H9 (cell line): Measurements from ENCODE around the gene DUSP1. TPM values are rescaled to one million over a fixed set of nuclear protein-coding genes. Genes with fewer than 3 reads are reported as not detected.

ENCODE experiments used
- DNase-seq: peaks from one replicate; pipeline ENCODE4 v3.0.0-alpha.2; 2017
- H2AFZ ChIP-seq: one replicate; pipeline ENCODE4 v1.6.1; 2013; ENCODE audit warnings: mild to moderate bottlenecking, low read length, control low read depth, moderate library complexity
- H2AK5ac ChIP-seq: 2 replicates; pipeline ENCODE4 v1.6.1; 2013; ENCODE audit warnings: low read length, control low read depth, mixed read lengths; ENCODE audit not compliant: insufficient read length
- H2BK120ac ChIP-seq: one replicate; pipeline ENCODE4 v1.6.1; 2013; ENCODE audit warnings: low read depth, mild to moderate bottlenecking, low read length, control low read depth, inconsistent platforms; ENCODE audit not compliant: poor library complexity, severe bottlenecking
- H2BK12ac ChIP-seq: 2 replicates; pipeline ENCODE4 v1.6.1; 2013; ENCODE audit warnings: low read length, control low read depth, mixed read lengths, low read depth; ENCODE audit not compliant: insufficient read length
- H2BK15ac ChIP-seq: 2 replicates; pipeline ENCODE4 v1.6.1; 2013; ENCODE audit warnings: low read depth, low read length, control low read depth
- H2BK20ac ChIP-seq: one replicate; pipeline ENCODE4 v1.6.1; 2013; ENCODE audit warnings: low read depth, mild to moderate bottlenecking, low read length, control low read depth, inconsistent platforms; ENCODE audit not compliant: poor library complexity, severe bottlenecking
- H2BK5ac ChIP-seq: 2 replicates; pipeline ENCODE4 v1.6.1; 2013; ENCODE audit warnings: low read length, control low read depth, mixed read lengths; ENCODE audit not compliant: insufficient read length
- H3K14ac ChIP-seq: 2 replicates; pipeline ENCODE4 v1.6.1; 2013; ENCODE audit warnings: low read length, control low read depth; ENCODE audit not compliant: insufficient read depth
- H3K18ac ChIP-seq: 2 replicates; pipeline ENCODE4 v1.6.1; 2013; ENCODE audit warnings: low read depth, mild to moderate bottlenecking, mixed read lengths, low read length, control low read depth; ENCODE audit not compliant: insufficient read length
- H3K23ac ChIP-seq: 2 replicates; pipeline ENCODE4 v1.6.1; 2013; ENCODE audit warnings: low read length, control low read depth, mixed read lengths, low read depth; ENCODE audit not compliant: insufficient read length
- H3K23me2 ChIP-seq: 2 replicates; pipeline ENCODE4 v1.6.1; 2013; ENCODE audit warnings: low read depth, mild to moderate bottlenecking, mixed read lengths, low read length, control low read depth; ENCODE audit not compliant: insufficient read length, poor library complexity, severe bottlenecking
- H3K27ac ChIP-seq: 2 replicates; pipeline ENCODE4 v1.5.1; 2013; ENCODE audit warnings: low read length, control low read depth, mixed read lengths, low read depth; ENCODE audit not compliant: insufficient read length
- H3K27me3 ChIP-seq: 2 replicates; pipeline ENCODE4 v1.6.1; 2013; ENCODE audit warnings: low read length, control low read depth, inconsistent platforms; ENCODE audit not compliant: insufficient read depth
- H3K4ac ChIP-seq: 2 replicates; pipeline ENCODE4 v1.6.1; 2013; ENCODE audit warnings: low read depth, mild to moderate bottlenecking, control low read depth, inconsistent platforms, low read length, moderate library complexity
- H3K4me1 ChIP-seq: 2 replicates; pipeline ENCODE4 v1.6.1; 2013; ENCODE audit warnings: low read length, control low read depth, inconsistent platforms; ENCODE audit not compliant: insufficient read depth
- H3K4me2 ChIP-seq: 2 replicates; pipeline ENCODE4 v1.6.1; 2013; ENCODE audit warnings: low read length, control low read depth, mixed read lengths; ENCODE audit not compliant: insufficient read length, insufficient read depth
- H3K56ac ChIP-seq: 2 replicates; pipeline ENCODE4 v1.6.1; 2013; ENCODE audit warnings: low read depth, mild to moderate bottlenecking, mixed read lengths, low read length, control low read depth; ENCODE audit not compliant: insufficient read length
- H3K79me1 ChIP-seq: 2 replicates; pipeline ENCODE4 v1.6.1; 2013; ENCODE audit warnings: low read depth, mild to moderate bottlenecking, moderate library complexity, low read length, control low read depth, inconsistent platforms; ENCODE audit not compliant: insufficient read depth, poor library complexity, severe bottlenecking
- H3K79me2 ChIP-seq: 2 replicates; pipeline ENCODE4 v1.6.1; 2013; ENCODE audit warnings: low read length, control low read depth, inconsistent platforms; ENCODE audit not compliant: insufficient read depth
- H3K9ac ChIP-seq: 2 replicates; pipeline ENCODE4 v1.6.1; 2013; ENCODE audit warnings: low read length, control low read depth, mixed read lengths; ENCODE audit not compliant: insufficient read length; ENCODE audit errors: extremely low read depth
- H3K9me3 ChIP-seq: one replicate; pipeline ENCODE4 v1.6.1; 2013; ENCODE audit warnings: low read depth, low read length, inconsistent platforms; ENCODE audit not compliant: control insufficient read depth
- H3T11ph ChIP-seq: one replicate; pipeline ENCODE4 v1.6.1; 2013; ENCODE audit warnings: mild to moderate bottlenecking, low read length, control low read depth, inconsistent platforms
- H4K20me1 ChIP-seq: one replicate; pipeline ENCODE4 v1.6.1; 2013; ENCODE audit not compliant: control insufficient read depth, insufficient read length, insufficient read depth
- H4K5ac ChIP-seq: 2 replicates; pipeline ENCODE4 v1.6.1; 2013; ENCODE audit warnings: low read depth, mild to moderate bottlenecking, mixed read lengths, low read length, control low read depth; ENCODE audit not compliant: insufficient read length
- H4K8ac ChIP-seq: replicated peaks from 2 replicates; pipeline ENCODE4 v1.6.1; 2013; ENCODE audit warnings: low read length, control low read depth, mixed read lengths, low read depth; ENCODE audit not compliant: insufficient read length
- H4K91ac ChIP-seq: 2 replicates; pipeline ENCODE4 v1.6.1; 2013; ENCODE audit warnings: low read depth, mild to moderate bottlenecking, moderate library complexity, mixed read lengths, low read length, control low read depth; ENCODE audit not compliant: insufficient read length
- H3K27ac Mint-ChIP-seq, 3 experiments: 2 replicates in 2 of 3; 3 replicates in 1 of 3; pipeline ENCODE4 v1.8.0; 2020 to 2021; ENCODE audit warnings: mixed read lengths in 3 of 3, mild to moderate bottlenecking in 1 of 3, moderate library complexity in 1 of 3
- H3K27me3 Mint-ChIP-seq: 2 replicates; pipeline ENCODE4 v1.8.0; 2021; ENCODE audit warnings: low read depth, mild to moderate bottlenecking, moderate library complexity, mixed read lengths
- H3K36me3 Mint-ChIP-seq, 3 experiments: 2 replicates in 2 of 3; 3 replicates in 1 of 3; pipeline ENCODE4 v1.8.0; 2020 to 2021; ENCODE audit warnings: low read depth in 3 of 3, mixed read lengths in 3 of 3; ENCODE audit not compliant: insufficient read depth in 1 of 3
- H3K4me1 Mint-ChIP-seq, 2 experiments: 2 replicates each; pipeline ENCODE4 v1.8.0; 2020; ENCODE audit warnings: mixed read lengths in 2 of 2
- H3K4me3 Mint-ChIP-seq, 2 experiments: 2 replicates in 1 of 2; 3 replicates in 1 of 2; pipeline ENCODE4 v1.8.0; 2020 to 2021; ENCODE audit warnings: mild to moderate bottlenecking in 2 of 2, mixed read lengths in 2 of 2, moderate library complexity in 1 of 2
- H3K9me3 Mint-ChIP-seq, 2 experiments: 2 replicates in 1 of 2; 3 replicates in 1 of 2; pipeline ENCODE4 v1.8.0; 2020; ENCODE audit warnings: mild to moderate bottlenecking in 2 of 2, mixed read lengths in 2 of 2, moderate library complexity in 1 of 2
- CTCF ChIP-seq: fragments of 200-600 bp; sonication (generic); conservative IDR thresholded peaks from 3 replicates; pipeline ENCODE4 v1.8.0; 2021; ENCODE audit warnings: antibody characterized with exemption, mild to moderate bottlenecking
- WGBS: extraction: QIAGEN DNeasy Blood & Tissue Kit; methylation state at CpG from one replicate; pipeline ENCODE4 v1.1.7; 2013; ENCODE audit warnings: missing lambda C conversion rate, low lambda C conversion rate, mixed read lengths; ENCODE audit not compliant: insufficient read length; ENCODE audit errors: extremely low coverage; 5-methylcytosine and 5-hydroxymethylcytosine counted together
- total RNA-seq: library from RNA; stranded (reverse); gene quantifications from 2 replicates; pipeline ENCODE4 v1.2.1, GENCODE V29; 2021

The DUSP1 gene
- total RNA-seq, 1 experiment from 2014 or later = 10.9 TPM

- Histone ChIP-seq H3K18ac (no peak overlapping the region), H4K91ac (no peak overlapping the region), H3K23me2 (no peaks in the 10 kb centered on the region), H3K23ac (no peak overlapping the region), H3K56ac (no peak overlapping the region), H2AK5ac (no peak overlapping the region), H4K20me1 (no peaks in the 10 kb centered on the region), H2BK12ac (no peak overlapping the region), H3K27me3 (peaks cover 3% of the 10 kb centered on the region; the same call in 1 of the 2 replicates), H2BK5ac (no peak overlapping the region), H3T11ph (no peak overlapping the region), H4K5ac (no peak overlapping the region), H3K9me3 (no peaks in the 10 kb centered on the region), H3K4me1 (0 out of 2 replicates have a peak, but pooled peaks cover 1% of the 10 kb centered on the region), H3K4me2 (no peak overlapping the region), H4K8ac (no peak overlapping the region), H2BK20ac (no peak overlapping the region), H3K79me1 (no peaks in the 10 kb centered on the region), H2BK120ac (no peak overlapping the region), H3K9ac (no peak overlapping the region), H2AFZ (no peak overlapping the region), H2BK15ac (no peak overlapping the region), H3K14ac (no peak overlapping the region), H3K79me2 (no peaks in the 10 kb centered on the region), H3K4ac (no peak overlapping the region), H3K27ac (no peak overlapping the region)
- no peak for DNase-seq
- no CpG with 5 or more reads among the region's 4 CpGs for WGBS
- no peaks in the 10 kb centered on the region for H3K36me3 Mint-ChIP-seq
- no peaks in the 10 kb centered on the region for H3K9me3 Mint-ChIP-seq
- TF ChIP-seq CTCF = no peak
- H3K4me3 Mint-ChIP-seq = no peak overlapping the region
- peaks cover 33% of the 10 kb centered on the region for H3K27me3 Mint-ChIP-seq
- H3K27ac Mint-ChIP-seq = no peak overlapping the region
- peaks cover 4 to 6% of the 10 kb centered on the region in 2 experiments; a peak in 3 of 4 replicates for H3K4me1 Mint-ChIP-seq
Measured at GRCh38 chr5:172719211-172719610, 51.8 kb downstream of the DUSP1 start.
